Kidney (tissue), 14 donors: Measurements from ENCODE around the gene TMEM209. TPM values are rescaled to one million over a fixed set of nuclear protein-coding genes. Genes with fewer than 3 reads are reported as not detected.

ENCODE experiments used
- DNase-seq, 5 donors: peaks; one replicate each; pipeline ENCODE4 v3.0.0-alpha.2; 2013 to 2020
- FAIRE-seq: peaks from 2 replicates; lab custom pipeline; 2012; peaks lifted over from hg19 to GRCh38; lab: Jason Lieb, UNC
- H3K27ac ChIP-seq, 2 donors: one replicate each; pipeline ENCODE4 v1.7.0; 2013; ENCODE audit warnings: low read depth in 2 of 2, low read length in 2 of 2, inconsistent platforms in 1 of 2
- H3K27me3 ChIP-seq: one replicate; pipeline ENCODE4 v1.7.1; 2013; ENCODE audit warnings: low read length, inconsistent platforms; ENCODE audit not compliant: control insufficient read depth, insufficient read depth
- H3K36me3 ChIP-seq, 3 donors: one replicate each; pipeline versions ENCODE4 v1.7.0 to v1.7.1; 2013; ENCODE audit warnings: low read length in 3 of 3, control low read depth in 1 of 3, inconsistent platforms in 1 of 3; ENCODE audit not compliant: insufficient read depth in 3 of 3, control insufficient read depth in 2 of 3
- H3K4me1 ChIP-seq, 3 donors: one replicate each; pipeline versions ENCODE4 v1.7.0 to v1.7.1; 2013; ENCODE audit warnings: low read length in 3 of 3, inconsistent platforms in 1 of 3, low read depth in 1 of 3; ENCODE audit not compliant: control insufficient read depth in 2 of 3, insufficient read depth in 2 of 3
- H3K4me3 ChIP-seq, 3 donors: one replicate each; pipeline versions ENCODE4 v1.7.0 to v1.8.1; 2013; ENCODE audit warnings: low read length in 3 of 3, control low read depth in 1 of 3, inconsistent platforms in 1 of 3
- H3K9ac ChIP-seq, 3 donors: one replicate each; pipeline versions ENCODE4 v1.7.0 to v1.7.1; 2013; ENCODE audit warnings: low read length in 3 of 3, control low read depth in 1 of 3, inconsistent platforms in 1 of 3
- H3K9me3 ChIP-seq, 3 donors: one replicate each; pipeline versions ENCODE4 v1.7.0 to v1.7.1; 2013; ENCODE audit warnings: low read length in 3 of 3, control low read depth in 1 of 3, inconsistent platforms in 1 of 3; ENCODE audit not compliant: control insufficient read depth in 2 of 3, insufficient read depth in 1 of 3
- CTCF ChIP-seq: IDR thresholded peaks from 3 replicates; pipeline ENCODE4 v1.5.1; 2012; ENCODE audit warnings: mild to moderate bottlenecking, moderate library complexity, borderline replicate concordance; ENCODE audit not compliant: insufficient read depth; ENCODE audit errors: extremely low read depth
- intact Hi-C: fragments of 100-400 bp; cut with DNase I; formaldehyde crosslinking; loops from one replicate; pipeline ENCODE4 v1.11.1; 2022
- polyA plus RNA-seq: library from polyadenylated mRNA; stranded (reverse); fragments of 350-450 nt; fragmentation: Illumina TruSeq; extraction: RNeasy Lipid Tissue Mini Kit (QIAGEN cat#74804); gene quantifications from one replicate; pipeline ENCODE4 v1.2.3, GENCODE V29; 2014; ENCODE audit warnings: low read depth, low replicate concordance; ENCODE audit not compliant: insufficient read depth
- total RNA-seq: library from RNA; stranded (reverse); fragmentation: NEBNext Ultra II Directional; extraction: Animal tissue kit (Norgen Biotek cat#: 25700); gene quantifications from one replicate; pipeline ENCODE4 v1.2.1, GENCODE V29; 2021
- donor health status: control.
- donor health status: control.
- donor health status: control.
- donor health status: control.
- donor health status: control.
- donor health status: DM: yes; HTN: yes; CAD: no.
- donor health status: Normal renal cell carcinoma (clear cell type).

TMEM209 gene
- total and polyA plus RNA-seq, 2 donors from 2014 or later, result 4.3 to 29.0 TPM

GRCh38 chr7:130144312-130145171 lies 60.7 kb downstream of the TMEM209 start:
- H3K9me3 ChIP-seq, result no peaks in the 10 kb centered on the region
- DNase-seq (peak; percentile 81 to 94 (median 87)), FAIRE-seq (no peak)
- TF ChIP-seq CTCF, result no peak
- H3K27me3 ChIP-seq, result no peaks in the 10 kb centered on the region
- H3K36me3 ChIP-seq, result peaks cover 0 to 6% (median 0%) of the 10 kb centered on the region in 3 donors
- H3K27ac ChIP-seq, result peak overlapping the region in 1 of 2 donors; percentile 45
- H3K4me1 ChIP-seq, result peaks cover 2 to 20% (median 18%) of the 10 kb centered on the region in 3 donors
- no peak overlapping the region for H3K4me3 ChIP-seq
- intact Hi-C loops, result no loop called here
- H3K9ac ChIP-seq, result no peak overlapping the region

DNA sequence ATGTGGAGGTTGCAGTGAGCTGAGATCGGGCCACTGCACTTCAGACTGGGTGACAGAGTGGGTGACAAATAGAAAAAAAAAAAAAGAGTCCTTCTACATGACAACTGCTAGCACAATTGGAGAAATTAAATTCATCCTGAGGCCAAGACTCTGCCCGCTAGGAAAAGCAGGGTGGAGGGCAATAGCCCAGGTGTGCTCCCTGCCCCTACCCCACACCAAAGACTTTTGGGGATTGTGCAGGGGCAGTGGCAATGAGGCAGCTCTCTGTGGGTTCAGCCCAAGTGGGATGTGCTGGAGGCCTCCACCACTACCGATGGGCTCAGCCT lies 61.3 kb downstream of the TMEM209 start:
- H3K27me3 ChIP-seq, result no peaks in the 10 kb centered on the region
- H3K4me3 ChIP-seq, result no peak overlapping the region
- H3K4me1 ChIP-seq, result peaks cover 2 to 20% (median 18%) of the 10 kb centered on the region in 3 donors
- H3K27ac ChIP-seq, result peak overlapping the region in 1 of 2 donors; percentile 45
- no peak for TF ChIP-seq CTCF
- no peaks in the 10 kb centered on the region for H3K9me3 ChIP-seq
- intact Hi-C loops, result no loop called here
- FAIRE-seq (no peak), DNase-seq (no peak)
- no peak overlapping the region for H3K9ac ChIP-seq
- H3K36me3 ChIP-seq, result peaks cover 0 to 12% (median 0%) of the 10 kb centered on the region in 3 donors

DNA sequence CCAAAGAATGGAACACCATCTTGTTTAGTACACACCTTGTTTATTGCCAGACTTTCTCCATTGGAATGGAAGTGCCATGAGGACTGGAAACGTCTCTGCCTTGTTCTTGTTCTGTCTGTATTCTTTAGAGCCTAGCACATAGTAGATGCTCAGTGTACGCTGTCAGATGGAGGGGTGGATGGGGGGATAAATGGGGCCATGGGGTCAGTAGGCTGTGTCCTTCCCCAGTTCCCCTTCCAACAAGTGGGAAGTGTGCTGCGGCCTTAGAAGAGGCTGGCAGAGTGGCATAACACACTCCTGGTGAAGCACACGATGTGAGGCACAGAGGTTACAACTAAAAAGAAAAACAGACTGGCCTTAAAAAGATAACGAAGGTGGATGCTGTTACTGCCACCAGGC lies 61.9 kb downstream of the TMEM209 start:
- intact Hi-C loops, result no loop called here
- Histone ChIP-seq H3K27me3 (no peaks in the 10 kb centered on the region), H3K9me3 (no peaks in the 10 kb centered on the region), H3K36me3 (peaks cover 0 to 13% (median 0%) of the 10 kb centered on the region in 3 donors), H3K9ac (no peak overlapping the region), H3K4me3 (no peak overlapping the region), H3K27ac (peak overlapping the region in 1 of 2 donors; percentile 28), H3K4me1 (peaks cover 2 to 20% (median 18%) of the 10 kb centered on the region in 3 donors)
- no peak for FAIRE-seq
- no peak for DNase-seq
- TF ChIP-seq CTCF, result no peak
